Measurements from ENCODE around the gene MTA1.

- TF ChIP-seq EZH2phosphoT487 (IDR thresholded peaks at IDR 0.05; ENCODE audit: borderline replicate concordance, low read depth) (no peak), USF1 (IDR thresholded peaks at IDR 0.05; ENCODE audit: borderline replicate concordance, low read depth) (no peak), JUND (IDR thresholded peaks at IDR 0.05) (no peak), CTCF (IDR thresholded peaks at IDR 0.05) (no peak), RAD21 (IDR thresholded peaks at IDR 0.05; ENCODE audit: low read length) (no peak), TAF1 (IDR thresholded peaks at IDR 0.05; ENCODE audit: borderline replicate concordance, low read depth, low read length) (no peak), RFX5 (IDR thresholded peaks at IDR 0.05; ENCODE audit: low read length) (no peak), FOXJ3 (CRISPR knock-in tag; IDR thresholded peaks at IDR 0.05) (no peak), POLR2AphosphoS5 (IDR thresholded peaks at IDR 0.05; ENCODE audit: low read depth, low read length) (no peak), CHD2 (IDR thresholded peaks at IDR 0.05; ENCODE audit: low read length, partially characterized antibody) (no peak), REST (IDR thresholded peaks at IDR 0.05; ENCODE audit: low read depth, low read length) (no peak), YY1 (IDR thresholded peaks at IDR 0.05; ENCODE audit: low read depth) (no peak), FOXM1 (IDR thresholded peaks at IDR 0.05; ENCODE audit: low read depth) (no peak)
Observed at GRCh38 chr14:105478398-105479251, 59.0 kb downstream of the MTA1 start.
